Stimulated activated CD4-positive, alpha-beta T cell treated with anti-CD3 and anti-CD28 coated beads, Interleukin-15, amount 100 ng/mL, for 1 hour (primary cell): ENCODE results near the gene MEF2C.
A peak's percentile ranks its signal among the peaks of the same experiment; 100 is the strongest.

ENCODE experiments used
- DNase-seq, 2 donors: peaks; one replicate each; pipeline ENCODE4 v3.0.0-alpha.2; 2020; ENCODE audit warnings: low read depth in 1 of 2, low spot score in 1 of 2

Gene MEF2C

GRCh38 chr5:88761939-88762338 lies 121.0 kb downstream of the MEF2C start:
- no peak for DNase-seq

GRCh38 chr5:88761269-88761850 lies 121.6 kb downstream of the MEF2C start:
- DNase-seq = no peak

DNA sequence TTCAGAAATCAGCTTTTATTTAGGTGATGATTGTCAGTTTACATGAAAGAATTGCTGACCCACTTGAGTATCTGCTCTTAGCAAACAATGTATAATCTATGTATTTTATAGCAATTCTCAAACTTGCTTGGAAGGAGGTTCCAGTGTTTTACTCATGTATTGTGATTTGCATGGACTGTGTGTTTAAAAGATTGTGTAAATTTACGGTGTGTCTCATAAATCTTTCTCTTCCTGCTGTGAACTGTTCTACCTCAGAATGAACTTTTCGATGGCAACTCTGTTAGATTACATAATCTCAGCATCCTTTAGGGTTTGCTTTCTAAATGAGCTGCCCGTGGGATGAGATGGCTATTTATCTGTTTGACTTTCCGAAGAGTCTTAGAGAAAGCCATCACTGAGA lies 122.5 kb downstream of the MEF2C start:
- no peak for DNase-seq

DNA sequence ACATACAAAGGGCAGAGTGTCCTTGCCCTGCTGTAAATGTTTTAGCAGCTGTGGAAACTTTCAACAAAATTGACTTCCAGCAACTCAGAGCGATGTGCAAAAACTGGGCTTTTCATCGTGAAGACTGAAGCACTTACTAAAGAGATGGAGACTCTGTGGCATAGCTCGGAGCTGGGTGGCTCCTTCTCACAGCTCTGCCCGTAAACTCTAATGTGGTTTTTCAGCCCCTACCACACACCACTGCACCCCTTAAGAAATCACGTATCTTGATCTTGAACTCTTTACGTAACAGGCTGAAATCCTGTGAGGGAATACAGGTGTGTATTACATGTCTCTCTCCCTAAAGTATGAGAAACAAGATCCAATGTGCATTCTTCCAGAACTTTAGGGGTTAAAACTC lies 124.4 kb downstream of the MEF2C start:
- no peak for DNase-seq

DNA sequence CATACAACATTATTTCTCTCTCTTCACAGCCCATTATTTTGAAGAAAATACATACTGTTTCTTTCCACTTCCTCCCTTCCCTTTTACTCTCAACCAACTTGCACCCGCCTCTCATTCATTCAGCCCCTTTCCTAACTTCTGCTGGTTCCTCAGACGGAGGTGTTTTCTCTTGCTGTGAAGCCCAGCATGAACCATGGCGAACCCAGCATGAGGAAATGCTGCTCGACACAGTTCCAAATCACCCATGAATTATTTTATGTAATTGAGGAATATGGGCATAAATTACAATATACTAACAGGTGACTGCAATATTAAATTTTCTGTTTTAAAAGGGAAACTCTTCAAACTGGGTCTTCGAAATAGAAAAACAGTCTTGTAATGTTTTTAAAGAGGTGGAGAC lies 124.8 kb downstream of the MEF2C start:
- DNase-seq = no peak

GRCh38 chr5:88756953-88757352 lies 126.0 kb downstream of the MEF2C start:
- no peak for DNase-seq

DNA sequence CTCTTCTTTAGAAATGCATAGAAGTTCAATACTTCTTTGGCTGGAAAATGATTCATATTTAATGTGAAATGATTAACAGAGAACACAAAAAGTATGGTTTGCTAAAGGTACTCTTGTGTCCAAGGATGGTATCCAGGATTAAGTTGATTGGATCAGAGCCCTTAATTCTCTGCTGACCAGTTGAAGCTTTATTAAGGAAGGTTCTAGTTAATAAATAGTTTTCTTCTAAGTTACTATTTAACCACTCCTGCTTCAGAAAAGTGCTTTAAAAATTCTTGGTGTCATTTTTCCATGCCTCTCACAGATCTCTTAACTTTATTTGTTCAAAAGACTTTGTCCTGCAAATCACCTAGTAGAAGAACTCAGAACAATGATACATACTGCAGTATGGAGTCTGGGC lies 134.3 kb downstream of the MEF2C start:
- DNase-seq = no peak

GRCh38 chr5:88746438-88746882 lies 136.5 kb downstream of the MEF2C start:
- DNase-seq = no peak

GRCh38 chr5:88745093-88745696 lies 137.8 kb downstream of the MEF2C start:
- no peak for DNase-seq

DNA sequence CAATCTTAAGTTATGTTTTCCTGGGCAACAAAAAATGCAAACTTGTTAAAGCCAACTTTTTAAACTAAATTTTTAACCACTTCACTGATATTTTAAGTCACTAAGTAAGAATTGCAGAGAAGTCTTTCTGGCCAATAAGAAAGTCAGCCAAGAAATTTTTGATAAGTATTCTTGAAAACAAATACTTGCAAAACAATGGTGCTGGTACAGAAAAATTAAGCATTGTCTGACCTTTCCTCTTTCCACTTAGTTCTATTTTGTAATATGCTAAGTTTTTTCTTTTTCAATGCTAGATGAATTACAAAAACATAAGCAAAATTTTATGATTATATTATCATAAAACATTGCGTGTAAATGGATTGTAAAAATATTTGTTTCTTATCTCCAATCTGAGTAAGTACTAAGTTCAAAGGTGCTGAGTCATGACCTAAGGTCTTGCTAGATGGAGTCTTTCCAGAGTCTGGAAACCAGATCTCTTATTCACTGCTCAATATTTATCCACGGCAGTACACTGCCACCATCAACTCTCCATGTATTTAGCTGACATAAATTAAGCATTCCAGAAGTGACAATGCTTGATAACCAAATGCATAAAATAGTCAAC lies 139.7 kb downstream of the MEF2C start:
- no peak for DNase-seq

DNA sequence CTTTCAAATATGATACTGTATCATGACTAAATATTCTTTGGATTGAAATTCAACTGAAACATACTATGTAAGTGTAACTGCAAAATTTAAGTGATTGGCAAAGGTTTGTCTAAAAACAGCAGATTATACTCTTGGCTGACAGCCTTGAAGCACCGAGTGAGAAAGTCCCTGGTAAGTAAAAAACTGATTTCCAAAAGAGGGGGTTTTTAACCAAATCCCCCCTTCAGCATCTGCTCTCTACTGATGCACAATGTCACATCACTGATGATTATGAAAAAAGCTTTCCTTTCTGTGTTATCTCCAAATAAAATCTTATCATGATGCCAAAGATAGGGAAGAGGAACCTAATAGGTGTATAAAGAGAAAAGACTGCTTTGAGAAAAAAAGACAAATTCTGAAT lies 141.0 kb downstream of the MEF2C start:
- no peak for DNase-seq

- no peak for DNase-seq
Measured at GRCh38 chr5:88740604-88741185, 142.3 kb downstream of the MEF2C start.

DNA sequence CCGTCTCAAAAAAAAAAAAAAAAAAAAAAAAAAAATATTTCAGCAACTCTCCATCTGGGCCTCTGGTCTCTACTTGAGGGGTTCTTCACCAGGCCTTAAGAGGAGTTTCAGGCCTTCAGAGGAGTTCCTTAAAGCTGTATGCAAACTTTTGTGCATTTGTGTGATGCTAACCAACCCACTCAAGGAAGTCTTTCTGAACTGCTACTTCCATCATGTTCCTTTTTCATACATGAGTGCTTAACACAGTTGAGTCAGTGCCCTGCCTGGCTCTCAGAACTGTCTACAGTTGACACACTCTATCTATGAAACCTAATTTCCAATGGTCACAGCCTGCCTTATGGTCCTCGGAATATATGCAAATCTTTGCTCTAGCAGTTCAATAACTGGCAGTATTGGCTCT lies 146.5 kb downstream of the MEF2C start:
- no peak for DNase-seq

- DNase-seq = no peak
Measured at GRCh38 chr5:88734983-88735382, 148.0 kb downstream of the MEF2C start.

- no peak for DNase-seq
Measured at GRCh38 chr5:88734191-88734640, 148.8 kb downstream of the MEF2C start.

GRCh38 chr5:88732862-88733261 lies 150.1 kb downstream of the MEF2C start:
- no peak for DNase-seq

DNA sequence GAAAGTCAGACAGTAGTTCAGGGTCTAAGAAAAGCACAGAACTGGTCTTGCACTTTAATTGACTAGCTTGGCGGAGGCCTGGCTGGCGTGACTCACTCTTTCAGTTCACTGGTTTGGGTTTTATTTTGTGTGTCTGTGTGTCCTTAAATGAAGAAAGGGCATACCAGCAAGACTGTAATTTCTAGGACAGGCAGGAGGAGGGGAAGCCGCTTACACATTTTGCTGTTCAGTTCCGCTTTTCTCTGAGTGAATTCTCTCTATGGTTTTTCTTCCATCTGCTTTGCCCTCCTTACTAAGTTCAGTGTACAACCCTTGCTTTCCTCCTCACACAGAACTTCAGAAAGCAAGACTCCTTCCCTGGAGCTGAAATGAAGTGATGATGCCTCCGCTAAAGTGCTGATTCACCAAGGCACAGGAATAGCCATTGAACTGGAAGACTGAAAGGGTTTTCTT lies 150.8 kb downstream of the MEF2C start:
- no peak for DNase-seq

DNA sequence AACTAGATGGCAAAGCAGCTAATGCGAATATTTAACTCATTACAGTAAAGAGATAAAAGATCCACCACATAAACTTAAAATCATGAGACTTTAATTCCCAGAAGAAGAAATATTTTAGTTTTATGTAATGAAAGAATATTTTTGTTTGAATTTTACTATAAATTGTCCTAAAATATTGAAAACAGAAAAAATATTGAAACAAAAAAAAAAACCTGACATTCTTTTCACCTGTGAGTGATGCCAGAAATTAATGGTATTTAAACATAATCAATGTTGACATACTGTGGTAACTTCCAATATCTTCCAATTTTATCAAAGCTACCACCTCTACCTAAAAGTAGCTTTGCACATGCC lies 153.2 kb downstream of the MEF2C start:
- DNase-seq = no peak

DNA sequence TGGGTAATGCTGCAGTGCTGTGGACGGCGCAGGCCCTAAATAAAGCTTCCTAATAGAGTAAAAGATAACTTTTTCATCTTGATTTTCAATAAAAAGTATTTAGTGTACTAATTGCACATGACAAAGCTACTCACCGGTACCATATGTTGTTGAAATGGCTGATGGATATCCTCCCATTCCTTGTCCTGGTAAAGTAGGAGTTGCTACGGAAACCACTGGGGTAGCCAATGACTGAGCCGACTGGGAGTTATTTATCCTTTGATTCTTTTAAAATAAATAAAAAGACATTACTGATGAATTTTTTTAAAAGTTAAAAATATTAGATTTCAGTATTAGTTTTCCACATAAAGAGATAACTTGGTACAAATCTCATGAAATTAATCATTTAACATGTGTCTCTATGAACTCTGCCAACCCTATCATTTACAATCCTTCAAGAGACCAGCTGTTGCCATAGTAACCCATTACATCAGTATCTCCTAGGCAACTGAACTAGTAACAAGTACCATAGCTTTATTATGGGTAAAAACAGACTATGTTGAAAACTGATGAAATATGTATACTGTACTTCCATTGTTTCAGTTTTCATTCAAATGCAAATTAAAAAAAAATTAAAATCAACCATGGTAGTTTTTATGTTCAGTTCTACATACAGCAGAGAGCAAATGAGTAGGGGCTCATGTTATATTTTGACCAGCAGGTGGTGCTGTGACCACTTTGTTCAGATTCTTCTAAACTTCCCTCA lies 153.7 kb downstream of the MEF2C start:
- peak in 1 of 2 donors; percentile 6 for DNase-seq

- DNase-seq = no peak
Measured at GRCh38 chr5:88727705-88728313, 155.2 kb downstream of the MEF2C start.

DNA sequence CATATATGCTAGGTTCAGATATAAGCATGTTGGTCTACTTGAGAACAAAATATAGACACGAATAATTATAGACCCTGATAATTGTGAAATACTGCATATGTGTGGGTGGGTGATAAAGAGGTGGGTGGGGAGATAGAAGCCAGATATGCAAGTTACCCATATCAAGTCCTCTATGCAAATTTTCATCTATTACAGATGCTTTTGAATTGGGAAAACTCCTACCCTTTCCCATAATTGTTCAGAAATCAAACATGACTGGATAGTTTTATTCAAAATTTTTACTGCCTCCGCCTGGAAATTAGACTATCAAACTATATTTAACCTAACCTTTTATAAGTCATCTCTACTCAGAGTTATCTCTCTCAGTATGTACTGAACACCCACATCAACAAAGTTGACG lies 157.5 kb downstream of the MEF2C start:
- DNase-seq = no peak
